HG03469 (cell line): ENCODE data around the gene CNOT11.
"Not testable (repeated sequence)": the region's sequence is repeated elsewhere in the genome, so short reads cannot be mapped to it uniquely, and the experiment has no call there.

ENCODE experiments used
- ATAC-seq: cut with Tn5 transposase; IDR thresholded peaks from one replicate; pipeline ENCODE4 v1.9.1; 2021; ENCODE audit warnings: mild to moderate bottlenecking, moderate library complexity, moderate number of reproducible peaks; ENCODE audit not compliant: unreplicated experiment

Gene CNOT11

GRCh38 chr2:101252408-101253012, at the start of gene CNOT11:
CNOT11 (plus strand) TSS chr2:101252886; CDS start chr2:101252965, 79 bp downstream.
- peak; percentile 77 for ATAC-seq

- ATAC-seq, result no peak
Measured at GRCh38 chr2:101204400-101205115, 48.1 kb upstream of the CNOT11 start.

DNA sequence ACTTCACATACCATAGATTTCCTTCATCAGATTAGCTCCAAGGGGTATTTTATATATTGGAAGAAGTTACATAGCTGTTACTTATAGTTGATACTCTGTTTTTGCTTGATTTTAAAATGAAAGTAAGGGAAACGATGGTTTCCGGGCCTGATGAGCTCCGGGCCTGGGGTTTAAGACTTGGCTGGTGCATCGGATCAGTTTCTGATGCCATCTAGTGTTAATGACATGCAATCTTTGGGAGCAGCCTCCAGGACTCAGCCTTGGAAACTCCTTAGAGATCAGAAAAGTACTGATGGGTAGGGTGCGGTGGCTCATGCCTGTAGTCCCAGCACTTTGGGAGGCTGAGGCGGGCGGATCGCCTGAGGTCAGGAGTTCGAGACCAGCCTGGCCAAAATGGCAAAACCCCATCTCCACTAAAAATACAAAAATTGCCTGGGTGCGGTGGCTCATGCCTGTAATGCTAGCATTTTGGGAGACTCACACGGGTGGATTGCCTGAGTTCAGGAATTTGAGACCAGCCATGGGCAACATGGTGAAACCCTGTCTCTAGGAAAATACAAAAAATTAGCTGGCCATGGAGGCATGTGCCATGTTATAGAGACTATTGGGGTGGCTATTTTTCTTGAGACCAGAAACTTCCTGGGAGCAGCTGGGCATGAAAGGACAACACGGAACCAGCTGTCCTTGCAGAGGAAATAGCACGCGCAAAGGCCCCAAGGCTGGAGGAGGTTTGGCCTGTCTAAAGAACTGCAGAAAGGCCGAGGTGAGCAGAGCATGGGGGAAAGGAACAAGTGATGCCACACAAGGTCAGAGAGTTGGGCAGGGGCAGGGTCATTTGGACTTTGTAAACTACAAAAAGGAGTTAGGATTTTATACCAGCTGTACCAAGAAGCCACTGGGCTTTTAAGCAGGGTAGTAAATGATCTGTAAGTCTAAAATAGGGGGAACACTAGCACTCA, 46.9 kb upstream of the CNOT11 start:
- ATAC-seq, result no peak

DNA sequence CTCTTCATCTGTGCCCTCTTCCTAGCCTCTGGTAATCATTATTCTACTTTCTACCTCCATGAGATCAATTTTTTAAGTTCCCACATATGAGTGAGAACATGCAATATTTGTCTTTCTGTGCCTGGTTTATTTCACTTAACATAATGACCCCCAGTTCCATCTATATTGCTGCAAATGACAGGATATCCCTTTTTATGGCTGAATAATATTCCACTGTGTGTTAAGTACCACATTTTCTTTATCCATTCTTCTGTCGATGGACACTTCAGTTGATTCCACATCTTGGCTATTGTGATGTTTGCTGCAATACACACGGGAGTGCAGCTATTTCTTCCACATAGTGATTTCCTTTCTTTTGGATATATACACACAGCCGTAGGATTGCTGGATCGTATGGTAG, 43.9 kb upstream of the CNOT11 start:
- no peak for ATAC-seq

DNA sequence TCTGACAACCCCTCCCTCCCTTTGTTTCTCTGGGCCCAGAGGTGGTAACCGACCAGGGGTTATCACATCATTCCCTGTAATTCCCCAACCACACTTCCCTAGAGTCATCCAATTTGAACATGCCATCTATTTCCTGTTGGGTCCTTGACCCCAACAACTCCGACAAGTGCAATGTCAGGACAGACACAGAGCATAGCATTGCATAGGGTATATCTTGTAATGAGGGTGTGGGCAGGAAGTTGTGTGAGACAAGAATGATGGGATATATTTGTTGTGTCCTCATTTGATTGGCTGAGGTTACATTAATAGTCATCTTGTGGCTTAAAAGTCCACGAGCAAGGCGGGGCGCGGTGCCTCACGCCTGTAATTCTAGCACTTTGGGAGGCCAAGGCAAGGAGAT, 33.4 kb upstream of the CNOT11 start:
- ATAC-seq, result no peak

- ATAC-seq, result not testable (repeated sequence)
Measured at GRCh38 chr2:101220091-101220490, 32.6 kb upstream of the CNOT11 start.

DNA sequence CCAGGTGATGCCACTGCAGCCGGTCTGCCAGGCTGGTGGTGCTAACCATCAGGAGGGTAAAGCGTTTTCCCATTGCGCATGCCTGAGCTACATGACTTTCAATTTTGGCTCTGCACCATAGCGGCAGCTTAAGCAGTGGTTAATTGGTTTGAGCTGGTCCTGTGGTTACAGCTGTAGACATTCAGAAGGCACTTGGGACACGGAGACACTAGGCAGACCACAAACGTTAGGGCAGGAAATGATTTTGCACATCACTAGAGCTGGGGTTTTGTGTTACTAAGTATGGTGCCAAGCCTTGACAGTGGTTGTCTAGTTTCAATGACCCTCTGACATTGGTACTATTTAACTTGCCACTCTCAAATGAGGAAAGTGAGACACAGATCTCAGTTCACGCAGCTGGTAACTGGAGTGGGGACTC, 28.9 kb upstream of the CNOT11 start:
- peak; percentile 99 for ATAC-seq

DNA sequence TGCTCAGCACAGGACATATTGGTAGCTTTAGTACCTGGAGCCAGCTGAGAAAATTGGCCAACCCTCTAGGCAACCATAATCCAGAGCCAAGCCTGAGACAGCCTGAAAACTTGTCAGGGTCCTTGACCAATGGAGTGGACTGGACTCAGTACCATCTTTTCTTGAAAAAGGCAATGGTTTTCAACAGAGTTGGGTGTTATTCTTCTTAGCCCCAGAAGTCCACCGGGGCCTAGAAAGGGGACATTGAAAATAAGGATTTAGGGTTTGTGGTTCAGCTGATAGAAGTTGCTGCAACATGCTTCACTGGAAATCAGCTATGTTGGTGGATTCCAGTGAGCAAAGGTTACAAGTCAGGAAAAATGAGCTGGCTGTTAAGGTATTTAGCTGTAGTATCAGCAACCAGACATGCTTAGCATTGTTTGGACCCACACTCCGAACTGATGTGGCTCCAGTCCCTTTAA, 22.1 kb upstream of the CNOT11 start:
- ATAC-seq, result no peak

DNA sequence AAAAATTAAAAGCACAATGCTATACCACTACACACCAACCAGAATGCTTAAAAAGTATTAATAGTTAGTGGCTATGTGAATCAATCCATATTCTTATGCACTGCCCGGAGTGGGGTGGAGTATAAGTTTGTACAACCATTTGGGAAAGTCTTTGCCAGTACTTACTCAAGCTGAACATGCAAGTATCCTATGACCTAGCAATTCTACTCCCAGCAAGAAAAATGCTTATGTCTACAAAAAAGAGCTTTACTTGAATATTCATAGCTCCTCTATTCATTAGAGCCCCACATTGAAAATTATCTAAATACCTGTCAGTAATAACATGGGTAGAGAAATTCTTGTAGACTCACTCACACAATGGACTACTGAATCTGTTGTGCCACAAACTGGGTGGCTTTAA, 21.4 kb upstream of the CNOT11 start:
- no peak for ATAC-seq

GRCh38 chr2:101231937-101232730, 20.6 kb upstream of the CNOT11 start:
- no peak for ATAC-seq

GRCh38 chr2:101232770-101233169, 19.9 kb upstream of the CNOT11 start:
- ATAC-seq, result no peak

- no peak for ATAC-seq
Measured at GRCh38 chr2:101234169-101234938, 18.3 kb upstream of the CNOT11 start.

DNA sequence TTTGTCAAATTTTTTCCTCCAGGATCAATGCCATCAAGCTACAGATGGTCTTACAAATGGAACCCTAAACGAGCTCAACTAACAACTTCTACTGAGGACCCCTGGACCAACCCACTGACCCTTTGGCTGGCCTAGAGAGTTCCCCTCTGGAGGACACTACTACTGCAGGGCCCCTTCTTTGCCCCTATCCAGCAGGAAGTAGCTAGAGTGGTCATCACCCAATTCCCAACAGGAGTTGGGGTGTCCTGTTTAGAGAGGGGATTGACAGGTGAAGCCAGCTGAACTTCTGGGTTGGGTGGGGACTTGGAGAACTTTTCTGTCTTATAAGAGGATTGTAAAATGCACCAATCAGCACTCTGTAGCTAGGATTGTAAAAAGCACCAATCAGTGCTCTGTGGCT, 16.7 kb upstream of the CNOT11 start:
- not testable (repeated sequence) for ATAC-seq

GRCh38 chr2:101237944-101238343, 14.7 kb upstream of the CNOT11 start:
- not testable (repeated sequence) for ATAC-seq

DNA sequence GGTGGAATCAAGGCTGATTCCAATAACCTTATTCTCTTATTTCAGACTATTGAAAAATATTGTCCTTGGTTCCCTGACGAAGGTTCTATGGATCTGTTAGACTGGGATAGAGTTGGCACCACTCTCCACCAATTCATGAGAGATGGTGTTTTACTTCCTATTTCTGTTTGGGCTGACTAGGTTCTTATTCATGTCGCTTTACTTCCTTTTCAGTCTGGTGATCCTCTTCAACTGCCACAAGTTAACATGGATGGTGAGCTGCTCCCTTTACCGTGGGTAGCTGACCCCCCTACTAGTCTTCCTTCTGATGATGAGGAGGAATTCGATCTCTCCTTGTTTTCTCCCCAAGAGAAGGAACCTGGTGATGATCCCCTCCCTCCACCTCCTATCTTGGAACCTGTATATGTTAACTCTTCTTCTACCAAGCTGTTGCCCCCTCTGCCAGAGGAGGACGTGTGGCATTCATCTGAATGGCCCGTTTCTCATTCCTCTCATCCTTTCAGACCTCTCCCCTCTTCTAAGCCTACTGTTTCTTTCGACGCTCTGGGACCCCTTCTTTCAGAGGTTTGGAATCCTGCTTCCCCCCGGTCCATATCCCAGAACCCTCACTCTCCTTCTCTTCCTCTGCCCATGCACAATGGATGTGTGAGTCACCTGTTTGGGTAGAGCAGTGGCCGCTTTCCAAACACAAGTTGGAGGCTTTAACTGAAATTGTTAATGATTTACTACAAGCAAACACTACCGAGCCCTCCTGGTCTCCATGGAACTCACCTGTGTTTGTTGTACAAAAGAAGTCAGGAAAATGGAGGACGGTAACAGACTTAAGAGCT, 13.5 kb upstream of the CNOT11 start:
- ATAC-seq, result no peak

DNA sequence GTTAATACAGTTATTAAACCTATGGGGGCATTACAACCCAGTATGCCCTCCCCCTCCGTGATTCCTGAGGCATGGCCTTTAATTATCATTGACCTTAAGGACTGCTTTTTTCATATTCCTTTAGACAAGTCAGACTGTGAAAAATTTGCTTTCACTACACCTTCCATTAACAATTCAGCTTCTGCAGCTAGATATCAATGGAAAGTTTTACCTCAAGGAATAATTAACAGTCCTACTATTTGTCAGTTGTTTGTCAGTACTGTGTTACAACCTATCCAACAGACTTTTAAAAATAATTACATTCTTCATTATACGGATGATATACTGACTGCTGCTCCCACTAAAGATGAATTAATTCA, 12.9 kb upstream of the CNOT11 start:
- not testable (repeated sequence) for ATAC-seq

DNA sequence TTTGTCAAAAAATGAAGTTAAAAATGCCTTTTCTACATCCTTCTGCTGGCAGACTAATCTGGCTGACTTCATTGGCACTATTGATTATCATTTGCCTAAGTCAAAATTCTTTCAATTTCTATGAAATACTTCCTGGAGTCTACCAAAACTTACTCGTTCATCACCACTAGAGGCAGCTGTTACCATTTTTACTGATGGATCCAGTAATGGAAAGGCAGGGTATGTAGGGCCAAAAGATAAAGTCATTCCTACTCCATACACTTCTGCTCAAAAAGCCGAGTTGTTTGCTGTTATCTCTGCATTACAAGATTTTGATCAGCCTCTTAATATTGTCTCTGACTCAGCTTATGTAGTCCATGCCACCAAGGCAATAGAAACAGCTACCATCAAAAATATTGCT, 12.0 kb upstream of the CNOT11 start:
- not testable (repeated sequence) for ATAC-seq

- no peak for ATAC-seq
Measured at GRCh38 chr2:101241158-101241557, 11.5 kb upstream of the CNOT11 start.

DNA sequence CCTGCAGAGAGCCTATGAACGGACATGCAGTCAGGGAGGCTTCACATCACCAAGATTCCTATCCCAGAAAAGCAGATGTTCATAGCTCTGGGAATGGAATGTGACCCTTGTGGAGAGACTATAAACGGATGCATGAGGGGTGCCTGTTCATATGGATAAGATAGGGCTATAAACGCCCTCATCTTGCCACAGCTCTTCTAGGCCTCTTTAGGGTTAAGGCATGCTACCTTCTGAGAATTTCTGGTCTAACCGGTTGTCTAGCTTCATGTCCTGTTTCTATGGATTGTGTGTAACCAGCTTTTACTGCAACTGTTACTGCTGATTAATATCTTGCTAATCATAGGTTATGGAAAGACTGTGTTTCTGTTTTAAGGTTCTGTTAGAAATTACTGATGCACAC, 8.3 kb upstream of the CNOT11 start:
- not testable (repeated sequence) for ATAC-seq
